MCF 10A (cell line): ENCODE results near the gene PDZD8. TPM values are rescaled to one million over a fixed set of nuclear protein-coding genes. Genes with fewer than 3 reads are reported as not detected.
A peak's percentile ranks its signal among the peaks of the same experiment; 100 is the strongest.

Experiments used
- BruUV-seq: library from RNA; stranded (reverse); fragments of 400-500 nt; replicated peaks from 2 replicates; lab custom pipeline; 2021; lab: Mats Ljungman, UMichigan
- CTCF ChIA-PET: fragments of 300-600 bp; sonication (Branson Sonifier 250); formaldehyde crosslinking; extraction: SDS; loops from one replicate; lab custom pipeline; 2021; ENCODE audit warnings: antibody characterized with exemption, inconsistent platforms; lab: Yijun Ruan, JAX
- POLR2A ChIA-PET: fragments of 300-600, 350-650 bp; sonication (Branson Sonifier 250); formaldehyde crosslinking; extraction: SDS; loops from one replicate; lab custom pipeline; 2020; ENCODE audit warnings: antibody characterized with exemption, inconsistent platforms; lab: Yijun Ruan, JAX
- DNase-seq: peaks from one replicate; pipeline ENCODE4 v3.0.0-alpha.2; 2018; ENCODE audit not compliant: unreplicated experiment
- H3K27ac Mint-ChIP-seq: one replicate; pipeline ENCODE4 v1.8.0; 2022; ENCODE audit warnings: mild to moderate bottlenecking, low read depth, mixed read lengths; ENCODE audit not compliant: unreplicated experiment
- H3K27me3 Mint-ChIP-seq: one replicate; pipeline ENCODE4 v1.8.0; 2022; ENCODE audit warnings: mixed read lengths; ENCODE audit not compliant: insufficient read depth, unreplicated experiment
- H3K36me3 Mint-ChIP-seq: one replicate; pipeline ENCODE4 v1.8.0; 2022; ENCODE audit warnings: mild to moderate bottlenecking, moderate library complexity, mixed read lengths; ENCODE audit not compliant: insufficient read depth, unreplicated experiment
- H3K4me1 Mint-ChIP-seq: one replicate; pipeline ENCODE4 v1.8.0; 2022; ENCODE audit warnings: mixed read lengths; ENCODE audit not compliant: insufficient read depth, unreplicated experiment
- H3K4me3 Mint-ChIP-seq: one replicate; pipeline ENCODE4 v1.8.0; 2022; ENCODE audit warnings: mild to moderate bottlenecking, moderate library complexity, mixed read lengths; ENCODE audit not compliant: unreplicated experiment
- H3K9me3 Mint-ChIP-seq: one replicate; pipeline ENCODE4 v1.8.0; 2022; ENCODE audit warnings: mixed read lengths; ENCODE audit not compliant: unreplicated experiment
- CTCF ChIP-seq: fragments of 200-600 bp; IDR thresholded peaks from one replicate; pipeline ENCODE4 v1.8.0; 2022; ENCODE audit warnings: antibody characterized with exemption, mild to moderate bottlenecking; ENCODE audit not compliant: unreplicated experiment
- intact Hi-C: fragments of 100-400 bp; cut with micrococcal nuclease; formaldehyde crosslinking; loops from 2 replicates; pipeline ENCODE4 v1.14.1; 2022
- total RNA-seq: library from RNA; stranded (reverse); gene quantifications from 2 replicates; pipeline ENCODE4 v1.2.3, GENCODE V29; 2022

PDZD8 gene
- total RNA-seq, 1 experiment from 2014 or later: 43.0 TPM

- H3K27me3 Mint-ChIP-seq: no peaks in the 10 kb centered on the region
- no peak for DNase-seq
- no peak overlapping the region for H3K27ac Mint-ChIP-seq
- intact Hi-C loops: no loop called here
- ChIA-PET POLR2A (no interaction called here), CTCF (interaction anchor here (0.6 to 1.4 kb wide), 3 partner anchors 10 to 1299 kb away, joined by 3 to 4 read pairs (median 3); no protein-coding TSS in a partner anchor)
- no peaks in the 10 kb centered on the region for H3K9me3 Mint-ChIP-seq
- no peak overlapping the region for H3K4me3 Mint-ChIP-seq
- BruUV-seq: no TSS peak
- no peaks in the 10 kb centered on the region for H3K36me3 Mint-ChIP-seq
- H3K4me1 Mint-ChIP-seq: no peaks in the 10 kb centered on the region
- no peak for TF ChIP-seq CTCF
These were observed 45.5 kb upstream of the PDZD8 start for GRCh38 chr10:117420768-117421167.

- intact Hi-C loops: no loop called here
- no peak overlapping the region for H3K4me3 Mint-ChIP-seq
- no peaks in the 10 kb centered on the region for H3K27me3 Mint-ChIP-seq
- no peak for TF ChIP-seq CTCF
- H3K4me1 Mint-ChIP-seq: no peaks in the 10 kb centered on the region
- CTCF ChIA-PET: interaction anchor here (0.6 to 1.4 kb wide), 3 partner anchors 9 to 13 kb away, joined by 3 to 4 read pairs (median 3); no protein-coding TSS in a partner anchor
- POLR2A ChIA-PET: no interaction called here
- no peak for DNase-seq
- H3K36me3 Mint-ChIP-seq: no peaks in the 10 kb centered on the region
- H3K9me3 Mint-ChIP-seq: no peaks in the 10 kb centered on the region
- no TSS peak for BruUV-seq
- H3K27ac Mint-ChIP-seq: no peak overlapping the region
These were observed 44.7 kb upstream of the PDZD8 start for GRCh38 chr10:117419921-117420320.

GRCh38 chr10:117419159-117419558, 43.9 kb upstream of the PDZD8 start:
- DNase-seq: no peak
- no peaks in the 10 kb centered on the region for H3K36me3 Mint-ChIP-seq
- peaks cover 4% of the 10 kb centered on the region for H3K4me1 Mint-ChIP-seq
- BruUV-seq: no TSS peak
- H3K4me3 Mint-ChIP-seq: no peak overlapping the region
- H3K9me3 Mint-ChIP-seq: no peaks in the 10 kb centered on the region
- ChIA-PET CTCF (interaction anchor here (0.7 to 2.0 kb wide), 4 partner anchors 10 to 1125 kb away, joined by 3 to 4 read pairs (median 4); no protein-coding TSS in a partner anchor), POLR2A (interaction anchor here (0.6 kb wide), 1 partner anchor 23 kb away, joined by 4 read pairs; no protein-coding TSS in a partner anchor)
- H3K27ac Mint-ChIP-seq: no peak overlapping the region
- TF ChIP-seq CTCF: no peak
- intact Hi-C loops: no loop called here
- H3K27me3 Mint-ChIP-seq: no peaks in the 10 kb centered on the region

- Mint-ChIP-seq H3K27me3 (no peaks in the 10 kb centered on the region), H3K27ac (no peak overlapping the region), H3K4me1 (peaks cover 9% of the 10 kb centered on the region), H3K36me3 (no peaks in the 10 kb centered on the region), H3K9me3 (no peaks in the 10 kb centered on the region), H3K4me3 (no peak overlapping the region)
- intact Hi-C loops: no loop called here
- ChIA-PET POLR2A (interaction anchor here (0.8 to 1.4 kb wide), 2 partner anchors 13 to 45 kb away, joined by 3 to 6 read pairs; no protein-coding TSS in a partner anchor), CTCF (interaction anchor here (0.6 to 2.0 kb wide), 4 partner anchors 12 to 823 kb away, joined by 3 to 6 read pairs (median 4); no protein-coding TSS in a partner anchor)
- BruUV-seq: no TSS peak
- DNase-seq: peak; percentile 71
- no peak for TF ChIP-seq CTCF
These were observed 42.9 kb upstream of the PDZD8 start for GRCh38 chr10:117418121-117418520.
